PC-3 (cell line): ENCODE data around the gene CPT1C. TPM values are rescaled to one million over a fixed set of nuclear protein-coding genes. Genes with fewer than 3 reads are reported as not detected.

ENCODE experiments used
- ATAC-seq: fragments of 200-7000 bp; cut with Tn5 transposase; 2 replicates; pipeline ENCODE4 v1.9.1; 2020; ENCODE audit warnings: mild to moderate bottlenecking, moderate library complexity
- BruUV-seq: library from RNA; stranded (reverse); fragments of 400-500 nt; replicated peaks from 2 replicates; lab custom pipeline; 2021; lab: Mats Ljungman, UMichigan
- CTCF ChIA-PET: fragments of 300-600 bp; sonication (Branson Sonifier 250); formaldehyde crosslinking; loops from one replicate; lab custom pipeline; 2022; ENCODE audit warnings: antibody characterized with exemption; lab: Charles Lee
- POLR2A ChIA-PET: fragments of 300-600 bp; sonication (Branson Sonifier 250); formaldehyde crosslinking; loops from one replicate; lab custom pipeline; 2022; ENCODE audit warnings: antibody characterized with exemption; ENCODE audit not compliant: unreplicated experiment; lab: Charles Lee
- DNase-seq: peaks from one replicate; pipeline ENCODE4 v3.0.0-alpha.2; 2015
- H2AFZ ChIP-seq: fragments of 300-600 bp; sonication (generic); 2 replicates; pipeline ENCODE4 v1.6.0; 2016; ENCODE audit warnings: antibody characterized with exemption, low read length
- H3F3A ChIP-seq: fragments of 300-600 bp; sonication (generic); one replicate; pipeline ENCODE4 v1.6.0; 2017; ENCODE audit warnings: antibody characterized with exemption, low read length, control low read depth, mild to moderate bottlenecking; ENCODE audit not compliant: unreplicated experiment
- H3K27ac ChIP-seq: fragments of 300-600 bp; sonication (generic); 2 replicates; pipeline ENCODE4 v1.5.1; 2016; ENCODE audit warnings: mild to moderate bottlenecking, low read length
- H3K27me3 ChIP-seq: fragments of 300-600 bp; sonication (generic); 2 replicates; pipeline ENCODE4 v1.6.1; 2016; ENCODE audit warnings: low read length, mixed read lengths
- H3K36me3 ChIP-seq: fragments of 300-600 bp; sonication (generic); 2 replicates; pipeline ENCODE4 v1.6.1; 2016; ENCODE audit warnings: low read depth, mixed run types, low read length, mixed read lengths
- H3K4me1 ChIP-seq: fragments of 300-600 bp; sonication (generic); 2 replicates; pipeline ENCODE4 v1.5.1; 2016; ENCODE audit warnings: low read length; ENCODE audit not compliant: insufficient read depth
- H3K4me2 ChIP-seq: fragments of 300-600 bp; sonication (generic); 2 replicates; pipeline ENCODE4 v1.6.0; 2016; ENCODE audit warnings: low read length
- H3K4me3 ChIP-seq: fragments of 300-600 bp; sonication (generic); 2 replicates; pipeline ENCODE4 v1.5.1; 2016; ENCODE audit warnings: mild to moderate bottlenecking, low read length, mixed read lengths
- H3K79me2 ChIP-seq: fragments of 300-600 bp; sonication (generic); 2 replicates; pipeline ENCODE4 v1.6.1; 2017; ENCODE audit warnings: low read length, mixed read lengths
- H3K9ac ChIP-seq: fragments of 300-600 bp; sonication (generic); 2 replicates; pipeline ENCODE4 v1.6.0; 2016; ENCODE audit warnings: mild to moderate bottlenecking, low read length
- H3K9me2 ChIP-seq: fragments of 300-600 bp; sonication (generic); replicated peaks from 2 replicates; pipeline ENCODE4 v1.6.1; 2016; ENCODE audit warnings: mixed run types, low read length, mixed read lengths
- H3K9me3 ChIP-seq: fragments of 300-600 bp; sonication (generic); 2 replicates; pipeline ENCODE4 v1.6.1; 2016; ENCODE audit warnings: low read length, mixed read lengths
- H4K20me1 ChIP-seq: fragments of 300-600 bp; sonication (generic); 2 replicates; pipeline ENCODE4 v1.6.1; 2016; ENCODE audit warnings: low read length, mixed read lengths
- CTCF ChIP-seq: fragments of 300-600 bp; sonication (generic); conservative IDR thresholded peaks from 2 replicates; pipeline ENCODE4 v1.5.1; 2017; ENCODE audit warnings: antibody characterized with exemption, low read depth, mild to moderate bottlenecking, low read length
- EZH2 ChIP-seq: fragments of 300-600 bp; sonication (generic); IDR thresholded peaks from one replicate; pipeline ENCODE4 v1.6.1; 2017; ENCODE audit warnings: antibody characterized with exemption, mild to moderate bottlenecking, low read length; ENCODE audit not compliant: unreplicated experiment
- EZH2phosphoT487 ChIP-seq: fragments of 300-600 bp; sonication (generic); IDR thresholded peaks from 2 replicates; pipeline ENCODE4 v1.6.1; 2018; ENCODE audit warnings: mild to moderate bottlenecking, antibody characterized with exemption, low read length, borderline replicate concordance
- intact Hi-C: fragments of 100-400 bp; cut with micrococcal nuclease; formaldehyde crosslinking; loops from 2 replicates; pipeline ENCODE4 v1.9.0; 2023
- total RNA-seq: library from RNA; depleted of rRNA; stranded (reverse); fragments of >200 nt; gene quantifications from 2 replicates; pipeline ENCODE4 v1.2.3, GENCODE V29; 2014

The CPT1C gene
- total RNA-seq, 1 experiment from 2014 or later: 11.5 TPM

GRCh38 chr19:49651029-49651819, 39.7 kb upstream of the CPT1C start:
- Histone ChIP-seq H3K9me2 (no peaks in the 10 kb centered on the region), H3K4me1 (no peaks in the 10 kb centered on the region), H4K20me1 (0 out of 2 replicates have a peak, but pooled peaks cover 3% of the 10 kb centered on the region), H3K79me2 (peaks cover 37% of the 10 kb centered on the region), H3K27me3 (no peaks in the 10 kb centered on the region), H2AFZ (no peak overlapping the region), H3K4me3 (no peak overlapping the region), H3K9me3 (no peaks in the 10 kb centered on the region), H3K27ac (no peak overlapping the region), H3K9ac (no peak overlapping the region), H3F3A (no peaks in the 10 kb centered on the region), H3K36me3 (peaks cover 46% of the 10 kb centered on the region), H3K4me2 (no peak overlapping the region)
- TF ChIP-seq CTCF (no peak), EZH2phosphoT487 (no peak), EZH2 (no peak)
- POLR2A ChIA-PET: no interaction called here
- CTCF ChIA-PET: no interaction called here
- DNase-seq (no peak), ATAC-seq (no peak)
- no TSS peak for BruUV-seq
- intact Hi-C loops: no loop called here

DNA sequence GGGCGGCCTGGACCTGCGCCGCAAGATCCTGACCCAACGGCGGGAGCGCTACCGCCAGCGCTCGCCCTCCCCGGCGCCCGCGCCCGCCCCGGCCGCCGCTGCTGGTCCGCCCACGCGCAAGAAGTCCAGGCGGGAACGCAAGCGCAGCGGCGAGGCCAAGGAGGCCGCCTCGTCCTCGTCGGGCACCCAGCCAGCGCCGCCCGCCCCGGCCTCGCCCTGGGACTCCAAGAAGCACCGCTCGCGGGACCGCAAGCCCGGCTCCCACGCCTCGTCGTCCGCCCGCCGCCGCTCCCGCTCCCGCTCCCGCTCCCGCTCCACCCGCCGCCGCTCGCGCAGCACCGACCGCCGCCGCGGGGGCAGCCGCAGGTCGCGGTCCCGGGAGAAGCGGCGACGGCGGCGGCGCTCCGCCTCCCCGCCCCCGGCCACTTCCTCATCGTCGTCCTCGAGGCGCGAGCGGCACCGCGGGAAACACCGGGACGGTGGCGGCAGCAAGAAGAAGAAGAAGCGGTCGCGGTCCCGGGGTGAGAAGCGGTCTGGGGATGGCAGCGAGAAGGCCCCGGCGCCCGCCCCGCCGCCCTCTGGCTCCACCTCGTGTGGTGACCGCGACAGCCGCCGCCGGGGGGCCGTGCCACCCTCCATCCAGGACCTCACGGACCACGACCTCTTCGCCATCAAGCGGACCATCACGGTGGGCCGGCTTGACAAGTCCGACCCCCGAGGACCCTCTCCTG, 38.9 kb upstream of the CPT1C start:
- ChIA-PET POLR2A (no interaction called here), CTCF (no interaction called here)
- Histone ChIP-seq H4K20me1 (0 out of 2 replicates have a peak, but pooled peaks cover 3% of the 10 kb centered on the region), H3K9ac (no peak overlapping the region), H3F3A (no peaks in the 10 kb centered on the region), H3K79me2 (peaks cover 29% of the 10 kb centered on the region), H2AFZ (no peak overlapping the region), H3K9me3 (no peaks in the 10 kb centered on the region), H3K4me1 (no peaks in the 10 kb centered on the region), H3K4me2 (no peak overlapping the region), H3K36me3 (peaks cover 50% of the 10 kb centered on the region), H3K4me3 (no peak overlapping the region), H3K27ac (no peak overlapping the region), H3K9me2 (no peaks in the 10 kb centered on the region), H3K27me3 (no peaks in the 10 kb centered on the region)
- ATAC-seq (no peak), DNase-seq (no peak)
- no TSS peak for BruUV-seq
- intact Hi-C loops: no loop called here
- TF ChIP-seq EZH2phosphoT487: no peak
- no peak for TF ChIP-seq EZH2
- no peak for TF ChIP-seq CTCF
